Vagina (tissue), 2 donors: ENCODE data around the gene PSMA8.
"Not testable (repeated sequence)": the region's sequence is repeated elsewhere in the genome, so short reads cannot be mapped to it uniquely, and the experiment has no call there.

ENCODE experiments used
- CTCF ChIP-seq, 3 experiments: fragments of 450-650 bp in 2 of 3; fragments of 200-600 bp in 1 of 3; sonication (generic) in 1 of 3; IDR thresholded peaks; one replicate each; pipeline ENCODE4 v1.5.1; 2017 to 2019; ENCODE audit warnings: antibody characterized with exemption in 3 of 3, mild to moderate bottlenecking in 2 of 3, moderate library complexity in 2 of 3
- POLR2A ChIP-seq, 2 donors: fragments of 450-650 bp; IDR thresholded peaks; one replicate each; pipeline ENCODE4 v1.6.1; 2017; ENCODE audit warnings: antibody characterized with exemption in 2 of 2, mild to moderate bottlenecking in 2 of 2, moderate library complexity in 2 of 2

- not testable (repeated sequence) for TF ChIP-seq CTCF, POLR2A (IDR thresholded peaks at IDR 0.05)
Measured at GRCh38 chr18:26167592-26167991, 33.9 kb downstream of the PSMA8 start.
